ENCODE measurements around the gene GTPBP10. TPM values are rescaled to one million over a fixed set of nuclear protein-coding genes. Genes with fewer than 3 reads are reported as not detected.

Gene GTPBP10
- total and polyA plus RNA-seq, 9 of the 15 experiments (the other 6 are each of a cell fraction or from before 2014, with no cell fraction given) = 34.6 to 89.8 (median 76.4) TPM

DNA sequence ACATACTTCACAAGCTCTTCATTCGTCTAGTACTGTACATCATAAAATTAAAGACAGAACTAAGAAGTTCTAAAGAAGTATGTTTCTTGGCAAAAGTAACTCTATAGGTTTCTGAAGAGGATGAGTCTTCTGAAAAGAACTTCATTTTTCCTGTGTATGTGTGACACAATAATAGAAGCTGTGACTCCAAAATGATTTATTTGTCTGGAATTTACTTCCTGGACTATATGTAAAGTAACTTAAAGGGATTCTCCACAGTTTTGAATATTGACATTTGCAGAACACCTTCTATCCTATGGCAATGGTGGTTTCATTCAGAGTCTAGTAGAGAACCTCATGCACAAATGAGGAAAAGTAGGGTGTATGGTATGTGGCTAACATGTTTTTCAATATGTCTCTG, 36.9 kb downstream of the GTPBP10 start:
- H3K27ac ChIP-seq (ENCODE audit: extremely low read depth, low read depth, low read length) = no peak overlapping the region

More for the DNA sequence above, 36.9 kb downstream of the GTPBP10 start:
- Histone ChIP-seq H3K36me3 (ENCODE audit: control insufficient read depth, insufficient read depth, low read length) (peaks cover 84% of the 10 kb centered on the region), H3K4me2 (ENCODE audit: insufficient read depth, low read length) (no peak overlapping the region), H3K27me3 (ENCODE audit: control insufficient read depth in 2 of 2, insufficient read depth in 2 of 2, low read length in 2 of 2) (no peaks in the 10 kb centered on the region), H3K9me1 (ENCODE audit: control insufficient read depth, insufficient read depth, low read length) (no peaks in the 10 kb centered on the region), H4K20me1 (replicated peaks; ENCODE audit: control insufficient read depth, insufficient read depth, low read length) (no peaks in the 10 kb centered on the region), H3K4me1 (replicated peaks in 1 of 2; ENCODE audit: control insufficient read depth in 2 of 2, insufficient read depth in 2 of 2, low read length in 2 of 2) (no peaks in the 10 kb centered on the region), H3K4me3 (no peak overlapping the region), H3K9me3 (replicated peaks; ENCODE audit: control insufficient read depth, insufficient read depth, low read depth, low read length) (no peaks in the 10 kb centered on the region), H3K9ac (ENCODE audit: insufficient read depth in 1 of 2, low read depth in 2 of 2, low read length in 2 of 2) (no peak overlapping the region), H2AFZ (ENCODE audit: low read depth, low read length) (no peak overlapping the region), H3K79me2 (ENCODE audit: control insufficient read depth, insufficient read depth, low read length) (no peaks in the 10 kb centered on the region)
- CTCF ChIA-PET (ENCODE audit: low intra/inter-chr PET ratio) = no interaction called here
- POLR2A ChIA-PET = no interaction called here
- TF ChIP-seq L3MBTL2 (IDR thresholded peaks at IDR 0.05) (no peak), ZNF140 (CRISPR knock-in tag; IDR thresholded peaks at IDR 0.05) (no peak), GATA2 (CRISPR knock-in tag; IDR thresholded peaks at IDR 0.05) (no peak), CXXC5 (CRISPR knock-in tag; IDR thresholded peaks at IDR 0.05) (no peak), ZNF764 (CRISPR knock-in tag; IDR thresholded peaks at IDR 0.05; ENCODE audit: low read depth) (no peak)
- TF ChIP-seq, protein P1, sequence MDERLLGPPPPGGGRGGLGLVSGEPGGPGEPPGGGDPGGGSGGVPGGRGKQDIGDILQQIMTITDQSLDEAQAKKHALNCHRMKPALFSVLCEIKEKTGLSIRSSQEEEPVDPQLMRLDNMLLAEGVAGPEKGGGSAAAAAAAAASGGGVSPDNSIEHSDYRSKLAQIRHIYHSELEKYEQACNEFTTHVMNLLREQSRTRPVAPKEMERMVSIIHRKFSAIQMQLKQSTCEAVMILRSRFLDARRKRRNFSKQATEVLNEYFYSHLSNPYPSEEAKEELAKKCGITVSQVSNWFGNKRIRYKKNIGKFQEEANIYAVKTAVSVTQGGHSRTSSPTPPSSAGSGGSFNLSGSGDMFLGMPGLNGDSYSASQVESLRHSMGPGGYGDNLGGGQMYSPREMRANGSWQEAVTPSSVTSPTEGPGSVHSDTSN (CRISPR knock-in tag; IDR thresholded peaks at IDR 0.05; ENCODE audit: low read depth) = no peak
- TF ChIP-seq, protein P1 (tag; conservative IDR thresholded peaks at IDR 0.05; ENCODE audit: low read depth) = no peak
- 95% methylated on average over 1 of the region's 1 CpG for WGBS (ENCODE audit: insufficient coverage, low coverage, missing lambda C conversion rate)
- in situ Hi-C loops (cut with MboI) = no loop called here
- FAIRE-seq = no peak
- intact Hi-C loops (cut with micrococcal nuclease) = no loop called here
- BruUV-seq (replicated peaks) = no TSS peak
- no peak for DNase-seq (ENCODE audit: extremely low read depth in 1 of 4, low spot score in 3 of 4)
- ATAC-seq = no peak
